ENCODE measurements around the gene GOLGA8T.
"Not testable (repeated sequence)": the region's sequence is repeated elsewhere in the genome, so short reads cannot be mapped to it uniquely, and the experiment has no call there.

GOLGA8T gene, protein sequence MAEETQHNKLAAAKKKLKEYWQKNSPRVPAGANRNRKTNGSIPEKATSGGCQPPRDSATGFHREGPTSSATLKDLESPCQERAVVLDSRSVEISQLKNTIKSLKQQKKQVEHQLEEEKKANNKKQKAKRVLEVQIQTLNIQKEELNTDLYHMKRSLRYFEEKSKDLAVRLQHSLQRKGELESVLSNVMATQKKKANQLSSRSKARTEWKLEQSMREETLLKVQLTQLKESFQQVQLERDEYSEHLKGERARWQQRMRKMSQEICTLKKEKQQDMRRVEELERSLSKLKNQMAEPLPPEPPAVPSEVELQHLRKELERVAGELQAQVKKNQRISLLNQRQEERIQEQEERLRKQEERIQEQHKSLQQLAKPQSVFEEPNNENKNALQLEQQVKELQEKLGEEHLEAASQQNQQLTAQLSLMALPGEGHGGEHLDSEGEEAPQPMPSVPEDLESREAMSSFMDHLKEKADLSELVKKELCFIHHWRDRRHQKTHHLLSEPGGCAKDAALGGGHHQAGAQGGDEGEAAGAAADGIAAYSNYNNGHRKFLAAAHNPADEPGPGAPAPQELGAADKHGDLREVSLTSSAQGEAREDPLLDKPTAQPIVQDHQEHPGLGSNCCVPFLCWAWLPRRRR
- long read RNA-seq, donor 1 = 0 reads
- long read RNA-seq, donor 2 = 0 reads
- long read RNA-seq, donor 3 = 0 reads
- long read RNA-seq, donor 4 = 0 reads
- long read RNA-seq, donor 5 = 0 reads
- long read RNA-seq, donor 6 = 0 reads
- long read RNA-seq, donor 7 = 0 reads
- long read RNA-seq, donor 8 = 0 reads

DNA sequence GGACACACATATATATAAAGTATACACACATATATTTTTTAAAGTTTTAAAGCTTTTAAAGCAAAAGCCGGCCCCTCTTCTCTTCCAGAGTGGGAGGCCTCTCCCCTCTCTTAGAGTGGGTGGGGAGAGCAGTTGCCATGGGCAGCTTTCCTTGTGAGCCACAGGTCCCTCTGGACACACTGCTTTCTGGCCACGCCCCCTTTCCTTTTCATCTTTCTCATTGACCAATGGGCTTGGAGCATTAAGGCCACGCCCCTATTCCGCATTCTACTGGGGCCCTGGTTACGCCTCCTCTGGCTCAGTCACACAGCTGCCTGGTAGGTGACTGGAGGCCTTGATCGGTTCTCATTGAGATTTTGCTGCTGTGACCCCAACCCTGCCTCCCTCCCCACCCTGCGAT, at the start of gene GOLGA8T:
GOLGA8T (plus strand) TSS at position 301 of the 400 bp plus-strand sequence; CDS start at position 399, 98 bp downstream.
- DNase-seq = not testable (repeated sequence)

DNA sequence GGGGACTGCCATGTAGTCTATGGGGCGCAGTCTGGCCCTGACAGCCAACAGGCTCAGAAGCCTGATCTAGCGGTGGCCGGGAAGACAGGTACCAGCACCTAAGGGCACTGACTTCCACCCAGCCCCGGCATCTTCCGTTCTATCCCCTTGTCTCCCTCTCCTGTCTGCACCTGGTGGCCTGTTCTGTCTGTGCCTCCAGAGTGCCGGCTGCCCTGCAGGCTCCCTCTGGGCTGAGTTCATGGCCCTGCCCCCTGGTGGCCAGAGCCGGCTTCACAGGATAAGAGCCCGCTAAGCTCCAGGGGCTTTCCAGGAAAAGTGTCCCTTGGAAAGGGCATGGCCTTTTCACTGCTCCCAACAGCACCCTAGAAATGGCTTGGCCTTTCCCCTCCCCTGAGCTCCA, 37.0 kb upstream of the GOLGA8T start:
- not testable (repeated sequence) for DNase-seq

DNA sequence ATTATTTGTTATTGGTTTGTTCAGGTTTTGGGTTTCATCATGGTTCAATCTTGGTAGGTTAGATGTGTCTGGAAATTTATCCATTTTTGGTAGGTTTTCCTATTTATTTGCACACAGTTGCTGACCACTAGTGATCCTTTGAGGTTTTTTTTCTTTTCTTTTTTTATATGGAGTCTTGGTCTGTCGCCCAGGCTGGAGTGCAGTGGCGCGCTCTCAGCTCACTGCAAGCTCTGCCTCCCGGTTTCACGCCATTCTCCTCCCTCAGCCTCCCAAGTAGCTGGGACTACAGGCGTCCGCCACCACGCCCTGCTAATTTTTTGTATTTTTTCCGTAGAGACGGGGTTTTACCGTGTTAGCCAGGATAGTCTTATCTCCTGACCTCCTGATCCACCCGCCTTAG, 32.0 kb upstream of the GOLGA8T start:
- DNase-seq = not testable (repeated sequence)

DNA sequence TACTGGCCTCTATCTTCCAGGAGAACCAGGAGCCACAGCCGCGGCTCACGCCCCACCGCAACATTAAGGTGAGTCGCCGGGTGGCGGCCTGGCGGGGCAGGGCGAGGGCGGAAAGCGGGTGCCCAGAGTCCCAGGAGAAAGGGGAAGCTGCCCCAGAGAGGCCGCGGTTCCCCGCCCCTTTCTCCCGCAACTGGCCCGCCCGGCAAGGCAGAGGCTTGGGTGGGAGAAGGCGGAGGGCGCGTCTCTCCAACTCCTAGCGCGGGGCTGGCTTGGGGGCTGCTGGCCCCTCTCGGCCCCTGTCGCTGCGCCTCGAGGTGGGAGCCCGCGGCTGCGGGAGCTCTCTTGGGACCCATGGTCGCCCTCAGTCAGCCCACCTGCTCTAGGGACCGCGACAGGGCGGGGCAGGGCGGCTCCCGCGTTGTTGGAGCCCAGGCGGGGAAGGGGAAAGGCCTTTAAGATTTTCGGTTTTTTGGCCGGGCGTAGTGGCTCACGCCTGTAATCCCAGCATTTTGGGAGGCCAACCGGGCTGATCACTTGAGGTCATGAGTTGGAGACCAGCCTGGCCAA, 30.8 kb upstream of the GOLGA8T start:
- not testable (repeated sequence) for DNase-seq

DNA sequence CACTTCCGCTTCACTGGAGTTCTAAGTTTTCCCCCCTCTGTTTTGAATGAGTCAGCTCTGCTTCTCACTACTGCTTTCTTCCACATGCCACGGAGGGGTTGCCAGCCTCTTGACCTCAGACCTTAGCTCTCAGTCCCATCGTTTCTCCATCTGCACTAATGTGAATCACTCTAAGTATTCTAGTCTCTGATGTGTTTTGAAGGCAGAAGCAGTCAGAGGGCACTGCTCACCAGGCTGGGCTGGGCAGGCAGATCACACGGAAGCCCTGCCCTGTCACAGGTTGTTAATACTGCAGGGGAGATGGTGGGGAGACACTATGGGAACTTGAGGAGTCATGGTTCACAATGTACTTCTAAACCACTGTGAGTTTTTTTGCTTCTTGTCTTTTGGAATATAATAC, 24.3 kb upstream of the GOLGA8T start:
- not testable (repeated sequence) for DNase-seq

DNA sequence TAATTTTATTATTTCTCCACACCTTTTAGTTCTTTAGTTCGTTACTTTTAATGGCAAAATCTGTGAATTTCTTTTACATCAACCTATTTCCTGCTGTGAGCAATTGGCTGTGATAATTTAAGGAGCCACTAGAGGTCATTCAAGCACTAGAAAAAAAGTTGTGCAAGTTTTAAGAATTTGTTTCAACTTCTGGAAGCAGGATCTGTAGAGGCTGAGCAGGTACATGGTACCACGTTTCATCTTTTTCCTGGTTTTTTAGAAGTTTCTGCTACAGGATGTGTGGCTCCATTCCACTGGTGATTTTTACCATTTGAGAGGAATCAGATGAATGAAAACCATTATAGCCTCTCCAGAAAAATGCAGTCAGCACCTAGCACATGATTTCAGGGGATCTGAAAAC, 4.8 kb upstream of the GOLGA8T start:
- DNase-seq = not testable (repeated sequence)

DNA sequence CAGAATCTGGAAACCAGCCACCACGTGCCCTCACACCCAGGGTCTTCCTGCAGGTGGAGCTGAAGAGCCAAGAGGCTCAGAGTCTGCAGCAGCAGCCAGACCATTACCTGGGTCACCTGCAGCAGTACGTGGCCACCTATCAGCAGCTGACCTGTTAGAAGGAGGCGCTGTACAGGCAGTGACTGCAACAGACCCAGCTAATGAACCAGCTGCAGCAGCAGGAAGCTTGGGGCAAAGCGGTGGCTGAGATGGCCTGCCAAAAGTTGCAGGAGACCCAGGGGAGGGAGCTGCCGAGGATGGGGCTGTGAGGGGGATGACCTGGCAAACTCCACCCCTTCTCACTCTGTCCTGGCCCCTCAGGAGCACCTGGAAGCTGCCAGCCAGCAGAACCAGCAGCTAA, 8.4 kb downstream of the GOLGA8T start:
- not testable (repeated sequence) for DNase-seq

DNA sequence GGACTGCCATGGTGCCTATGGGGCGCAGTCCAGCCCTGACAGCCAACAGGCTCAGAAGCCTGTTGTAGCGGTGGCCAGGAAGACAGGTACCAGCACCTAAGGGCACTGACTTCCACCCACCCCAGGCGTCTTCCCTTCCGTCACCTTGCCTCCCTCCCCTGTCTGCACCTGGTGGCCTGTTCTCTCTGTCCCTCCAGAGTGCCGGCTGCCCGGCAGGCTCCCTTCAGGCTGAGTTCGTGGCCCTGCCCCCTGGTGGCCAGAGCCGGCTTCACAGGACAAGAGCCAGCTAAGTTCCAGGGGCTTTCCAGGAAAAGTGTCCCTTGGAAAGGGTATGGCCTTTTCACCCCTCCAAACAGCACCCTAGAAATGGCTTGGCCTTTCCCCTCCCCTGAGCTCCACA, 15.0 kb downstream of the GOLGA8T start:
- not testable (repeated sequence) for DNase-seq

DNA sequence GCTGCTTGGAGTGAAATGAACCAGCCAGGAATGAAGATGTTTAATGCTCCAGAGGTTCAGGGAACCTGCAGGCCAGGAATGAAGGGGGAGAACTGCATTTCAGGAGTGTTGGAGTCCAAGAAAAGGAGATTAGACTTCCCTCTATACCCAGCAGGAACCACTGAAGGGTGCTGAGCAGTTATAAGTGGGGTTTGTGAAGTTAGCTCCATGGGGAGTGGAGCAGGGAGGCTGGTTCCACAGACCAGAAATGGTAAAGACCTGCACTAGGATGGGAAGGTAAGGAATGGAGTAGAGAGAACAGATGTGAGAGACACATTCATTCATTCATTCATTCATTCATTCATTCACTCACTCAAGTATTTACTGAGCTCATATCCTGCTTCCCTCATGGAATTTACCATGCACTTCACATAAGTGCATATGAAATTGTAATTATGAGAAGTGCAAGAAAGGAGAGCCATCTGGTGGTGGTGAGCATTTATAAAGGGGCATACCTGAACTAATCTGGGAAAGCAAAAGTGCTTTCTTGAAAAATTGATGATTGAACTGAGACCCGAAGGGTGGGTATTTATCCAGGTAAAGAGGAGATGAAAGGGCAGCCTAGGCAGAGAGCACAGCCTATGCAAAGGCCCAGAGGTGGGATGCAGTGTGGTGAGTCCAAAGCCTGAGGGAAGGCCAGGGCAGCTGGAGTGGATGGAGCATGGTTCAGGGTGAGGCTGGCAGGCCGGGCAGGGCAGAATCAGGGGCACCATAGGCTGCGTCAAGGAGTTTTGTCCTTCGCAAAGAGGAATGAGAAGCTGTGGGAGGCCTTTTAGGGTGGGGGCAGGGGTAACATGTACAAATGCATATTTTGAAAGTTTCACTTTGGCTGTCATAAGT, 27.9 kb downstream of the GOLGA8T start:
- not testable (repeated sequence) for DNase-seq

DNA sequence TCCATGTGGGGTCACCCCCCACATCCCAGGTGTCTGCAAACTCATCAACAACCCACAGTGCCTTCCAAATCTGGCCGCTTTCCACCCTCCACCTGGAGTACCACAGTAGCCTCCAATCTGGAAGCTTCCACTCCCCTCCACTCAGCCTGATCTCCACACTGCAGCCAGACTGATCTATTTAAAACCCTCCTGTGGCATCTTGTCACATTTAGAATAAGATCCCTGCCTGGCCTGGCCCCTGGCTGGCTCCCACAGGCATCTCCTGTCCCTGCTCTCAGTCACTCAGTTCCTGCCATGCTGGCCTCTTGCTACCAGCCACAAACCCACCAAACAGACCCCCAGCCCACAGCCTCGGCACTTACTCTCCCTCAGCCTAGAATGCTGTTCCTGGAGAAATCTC, 28.9 kb downstream of the GOLGA8T start:
- DNase-seq = not testable (repeated sequence)

DNA sequence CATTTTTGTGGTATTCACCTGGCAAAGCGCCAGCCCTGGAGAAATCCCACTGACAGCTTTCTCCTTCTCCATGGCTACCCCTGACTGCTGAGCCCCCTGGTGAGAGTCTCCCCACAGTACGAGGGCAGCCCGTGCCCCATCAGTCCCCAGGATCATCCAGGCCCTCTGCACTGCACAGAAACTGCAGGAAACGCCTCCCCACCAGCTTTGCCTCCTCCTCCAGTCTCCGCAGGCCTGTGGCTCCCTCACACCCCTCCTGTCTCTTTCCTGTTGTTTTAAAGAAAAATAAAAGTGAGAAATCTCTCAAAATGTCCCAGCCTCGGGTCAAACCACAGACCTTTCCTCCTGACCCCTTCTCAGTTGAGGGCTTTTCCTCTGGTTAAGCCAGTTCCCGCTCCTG, 29.4 kb downstream of the GOLGA8T start:
- not testable (repeated sequence) for DNase-seq

DNA sequence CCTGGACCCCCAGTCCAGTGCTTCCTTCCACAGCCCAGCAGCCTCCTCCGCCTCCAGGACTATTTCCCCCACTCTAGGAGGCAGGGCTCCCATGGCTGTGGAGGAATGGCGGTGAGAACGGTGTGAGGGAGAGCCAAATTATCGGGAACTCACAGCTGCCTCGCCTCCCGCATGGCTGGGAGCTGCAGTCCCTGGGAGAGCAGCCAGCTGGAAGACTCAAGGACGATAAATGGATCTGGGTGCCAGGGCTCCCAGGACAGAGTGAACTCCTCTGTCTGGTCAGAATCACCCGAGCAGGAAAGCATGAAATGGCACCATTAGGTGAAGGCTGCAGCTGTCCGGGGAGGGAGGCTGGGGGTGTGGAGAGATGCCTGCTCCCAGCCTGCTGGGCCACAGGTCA, 32.6 kb downstream of the GOLGA8T start:
- not testable (repeated sequence) for DNase-seq

DNA sequence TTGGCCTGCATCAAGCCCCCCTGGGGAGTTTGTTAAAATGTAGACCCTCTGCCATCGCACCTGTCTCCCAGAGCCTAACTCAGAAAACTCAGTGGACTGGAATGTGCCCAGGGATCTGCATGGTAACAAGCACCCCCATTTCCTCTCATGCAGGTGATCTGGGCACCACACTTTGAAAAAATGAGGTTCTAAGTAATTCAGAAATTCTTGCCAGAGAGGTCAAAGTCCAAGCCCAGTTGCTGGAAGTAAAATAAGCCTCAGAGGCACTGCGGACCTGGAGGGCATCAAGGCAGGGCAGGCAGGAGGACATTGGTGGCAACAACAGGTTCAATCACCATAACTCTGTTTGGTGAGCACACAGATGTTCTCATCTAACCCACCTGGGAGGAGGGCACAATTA, 33.0 kb downstream of the GOLGA8T start:
- not testable (repeated sequence) for DNase-seq

DNA sequence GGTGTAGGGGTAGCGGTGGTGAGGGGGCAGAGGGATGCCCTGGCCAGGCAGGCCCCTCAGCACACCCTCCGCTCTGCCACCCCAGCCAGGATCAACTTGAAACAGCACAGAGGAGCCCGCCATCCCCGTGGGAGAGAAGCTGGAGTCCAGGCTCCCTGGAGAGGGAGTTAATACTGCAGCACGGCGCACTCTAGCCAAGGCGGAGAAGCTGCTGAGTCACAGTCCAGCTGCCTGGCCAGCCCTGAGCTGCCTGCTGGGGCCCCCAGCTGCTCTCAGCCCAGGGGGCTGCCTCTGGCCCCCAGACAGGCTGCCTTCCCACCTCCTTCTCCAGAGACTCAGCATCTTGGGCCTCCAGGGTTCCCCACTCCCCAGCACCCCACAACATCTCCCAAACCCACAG, 36.6 kb downstream of the GOLGA8T start:
- DNase-seq = not testable (repeated sequence)

DNA sequence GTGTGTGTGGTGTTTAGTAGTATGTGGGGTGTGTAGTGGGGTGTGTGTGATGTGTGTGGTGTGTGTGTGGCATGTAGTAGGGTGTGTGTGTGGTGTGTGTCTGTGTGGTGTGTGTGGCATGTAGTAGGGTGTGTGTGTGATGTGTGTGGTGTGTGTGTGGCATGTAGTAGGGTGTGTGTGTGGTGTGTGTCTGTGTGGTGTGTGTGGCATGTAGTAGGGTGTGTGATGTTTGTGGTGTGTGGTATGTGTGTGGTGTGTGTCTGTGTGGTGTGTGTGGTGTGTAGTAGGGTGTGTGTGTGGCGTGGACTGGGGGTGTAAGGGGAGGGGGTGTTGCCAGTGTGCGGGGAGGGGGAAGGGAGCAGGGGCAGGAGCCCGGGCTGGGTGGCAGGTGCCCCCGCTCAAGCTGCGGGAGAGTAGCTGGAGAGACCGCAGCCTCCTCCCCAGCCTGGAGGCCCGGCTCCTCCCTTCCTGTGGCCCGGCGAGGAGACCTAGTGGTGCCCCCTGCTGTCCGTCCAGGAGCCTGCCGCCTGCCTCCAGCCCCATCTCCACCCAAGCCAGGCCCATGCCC, 38.3 kb downstream of the GOLGA8T start:
- DNase-seq = peak; percentile 0

DNA sequence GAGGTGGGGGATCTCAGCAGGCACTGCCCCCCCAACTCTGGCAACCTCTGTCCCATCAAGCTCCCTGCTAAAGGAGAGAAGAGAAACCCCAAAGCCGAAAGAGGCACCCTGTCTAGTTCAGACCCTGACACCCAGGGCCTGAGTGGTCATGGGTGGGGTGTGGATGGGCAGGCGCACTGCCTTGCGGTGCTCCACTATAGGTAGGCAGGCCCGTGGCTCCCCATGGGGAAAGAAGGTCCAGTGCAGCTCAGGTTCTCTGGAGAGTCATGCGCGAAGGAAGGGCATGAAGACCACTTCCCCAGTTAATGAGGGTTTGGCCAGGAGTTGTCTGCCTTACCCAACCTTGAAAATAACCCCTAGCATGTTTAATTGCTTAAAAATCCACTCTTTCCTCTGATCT, 40.4 kb downstream of the GOLGA8T start:
- not testable (repeated sequence) for DNase-seq

DNA sequence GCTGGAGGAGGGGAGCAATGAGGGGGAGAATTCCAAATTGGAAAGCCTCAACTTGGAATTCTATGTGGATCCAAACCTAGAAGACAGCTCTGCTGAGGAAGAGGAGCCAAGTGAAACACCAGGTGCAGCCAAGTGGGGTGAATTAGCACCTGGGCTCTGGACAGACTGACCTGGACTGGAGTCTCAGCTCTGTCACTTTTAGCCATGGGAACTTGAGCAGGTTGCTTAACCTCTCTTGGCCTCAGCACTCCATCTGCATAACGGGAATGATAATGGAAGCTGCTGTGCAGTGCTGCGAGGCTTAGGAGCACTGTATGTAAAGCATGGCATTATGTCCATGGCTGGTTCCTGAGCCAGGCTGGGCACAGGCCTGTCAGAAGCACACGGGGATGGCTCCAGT, 41.8 kb downstream of the GOLGA8T start:
- not testable (repeated sequence) for DNase-seq

DNA sequence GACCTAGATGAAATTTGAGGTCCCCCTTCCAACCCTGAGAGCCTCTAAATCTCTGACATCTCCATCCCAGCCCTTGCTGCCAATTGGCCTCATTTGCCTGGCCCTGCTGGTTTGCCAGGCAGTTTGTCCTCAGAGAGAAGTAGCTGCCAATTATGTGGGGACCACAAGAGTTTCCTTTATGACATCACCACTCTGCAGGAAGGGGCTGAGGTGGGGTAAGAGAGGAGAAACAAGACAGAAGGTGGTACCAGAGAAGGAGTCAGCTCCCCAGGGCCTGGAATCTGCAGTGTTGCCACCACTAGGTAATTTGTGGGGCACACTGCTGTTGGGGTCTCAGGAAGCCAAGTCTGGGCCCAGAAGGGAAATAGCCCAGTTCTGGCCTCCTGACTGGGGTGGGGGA, 45.0 kb downstream of the GOLGA8T start:
- DNase-seq = not testable (repeated sequence)

DNA sequence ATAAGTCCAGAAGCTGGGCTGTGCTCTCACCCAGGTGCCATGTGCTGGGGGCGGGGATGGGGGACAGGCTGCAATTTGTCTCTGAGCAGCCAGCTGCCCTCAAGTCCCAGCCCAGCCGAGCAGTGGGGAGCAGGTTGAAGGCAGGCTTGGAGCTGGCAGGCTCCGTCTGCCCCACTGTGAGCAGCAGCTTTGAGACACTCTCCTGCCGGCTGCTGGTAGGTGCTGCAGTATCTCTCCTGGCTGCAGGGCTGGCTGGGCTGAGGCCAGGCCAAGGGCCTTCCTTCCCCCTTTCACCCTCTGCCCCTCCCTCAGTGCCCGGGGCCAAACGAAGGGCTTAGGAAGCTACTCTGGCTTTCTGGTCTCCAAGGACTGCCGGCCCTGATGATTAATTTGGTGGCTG, 50.6 kb downstream of the GOLGA8T start:
- not testable (repeated sequence) for DNase-seq

DNA sequence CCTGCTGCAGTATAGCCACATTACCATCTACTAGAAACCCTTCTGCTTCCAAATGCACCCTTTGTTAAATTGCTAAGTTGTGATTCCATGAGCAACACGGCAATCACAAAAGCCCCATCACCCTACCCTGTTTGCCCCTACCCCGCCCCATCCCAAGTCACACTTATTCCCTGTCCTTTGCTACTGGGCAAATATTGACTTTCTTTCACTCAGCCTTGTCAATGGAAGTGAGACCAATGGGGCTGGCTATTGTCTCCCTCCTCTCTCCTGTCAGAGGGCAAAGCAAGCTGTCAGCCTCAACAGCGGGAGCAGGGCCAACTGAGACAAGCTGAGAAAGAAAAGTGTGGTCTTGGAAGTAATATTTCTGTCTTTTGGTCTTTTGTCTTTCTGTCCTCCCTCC, 52.6 kb downstream of the GOLGA8T start:
- DNase-seq = not testable (repeated sequence)

DNA sequence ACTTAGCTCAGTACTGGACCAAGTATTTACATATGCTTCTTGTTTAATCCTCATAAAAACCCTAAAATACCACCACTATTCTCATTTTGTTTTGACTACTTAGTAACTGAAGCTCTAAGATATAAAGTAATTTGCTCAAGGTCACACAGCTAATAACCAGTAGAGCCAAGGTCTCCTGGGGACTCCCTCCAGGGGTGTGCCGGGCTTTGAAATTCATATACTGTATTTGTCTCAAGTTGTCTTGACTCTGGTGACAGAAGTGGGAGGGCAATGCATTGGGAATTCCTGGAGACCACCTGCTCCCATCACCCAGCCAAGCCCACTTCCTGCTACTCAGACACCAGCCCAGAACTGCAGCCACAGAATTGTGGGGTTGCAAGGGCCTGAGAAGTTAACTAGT, 54.9 kb downstream of the GOLGA8T start:
- DNase-seq = not testable (repeated sequence)

DNA sequence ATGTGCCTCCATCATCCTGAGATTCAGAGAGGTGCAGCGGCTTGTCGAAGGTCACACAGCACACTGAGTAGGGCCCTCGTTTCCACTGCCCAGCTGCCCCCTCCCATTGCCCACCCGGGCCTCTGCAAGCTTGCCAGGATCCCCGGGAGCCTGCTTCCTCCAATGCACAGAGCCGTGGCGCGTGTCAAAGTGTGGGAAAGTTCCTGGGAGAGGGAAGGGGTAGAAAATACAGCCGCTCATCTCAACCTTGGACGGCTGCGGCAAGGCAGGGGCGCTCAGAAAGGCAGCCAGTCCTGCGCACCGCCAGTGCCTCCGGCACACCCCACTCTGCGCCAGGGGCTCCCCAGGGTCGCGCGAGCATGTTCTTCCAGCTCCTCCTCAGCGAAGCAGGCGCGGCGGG, 56.3 kb downstream of the GOLGA8T start:
- DNase-seq = not testable (repeated sequence)

All from right kidney (tissue), 9 donors.